IMR-90 (cell line): ENCODE measurements around the gene MAGI3. TPM values are rescaled to one million over a fixed set of nuclear protein-coding genes. Genes with fewer than 3 reads are reported as not detected.

Experiments used
- ATAC-seq: fragments of 200-7000 bp; cut with Tn5 transposase; 2 replicates; pipeline ENCODE4 v1.9.1; 2020; ENCODE audit warnings: low read depth, mild to moderate bottlenecking, moderate library complexity
- BruUV-seq: library from RNA; stranded (reverse); fragments of 400-500 nt; replicated peaks from 2 replicates; lab custom pipeline; 2021; lab: Mats Ljungman, UMichigan
- CTCF ChIA-PET: fragments of 300-600 bp; formaldehyde crosslinking; extraction: SDS; loops from one replicate; lab custom pipeline; 2021; ENCODE audit warnings: antibody characterized with exemption; lab: Yijun Ruan, JAX
- POLR2A ChIA-PET: fragments of 300-600 bp; sonication (Branson Sonifier 250); formaldehyde crosslinking; loops from one replicate; lab custom pipeline; 2022; ENCODE audit warnings: antibody characterized with exemption; ENCODE audit not compliant: unreplicated experiment; lab: Charles Lee
- DNase-seq: peaks from one replicate; pipeline ENCODE4 v3.0.0; 2013
- H2AFZ ChIP-seq: replicated peaks from 2 replicates; pipeline ENCODE3; 2013; ENCODE audit warnings: low read length, mild to moderate bottlenecking; ENCODE audit not compliant: poor library complexity
- H2AK5ac ChIP-seq: 2 replicates; pipeline ENCODE4 v1.6.1; 2013; ENCODE audit warnings: low read depth, low read length, inconsistent platforms
- H2AK9ac ChIP-seq: replicated peaks from 2 replicates; pipeline ENCODE3; 2013; ENCODE audit warnings: mild to moderate bottlenecking, low read depth, low read length, moderate library complexity; ENCODE audit not compliant: poor library complexity
- H2BK120ac ChIP-seq: 2 replicates; pipeline ENCODE4 v1.6.1; 2013; ENCODE audit warnings: low read depth, low read length, inconsistent platforms
- H2BK15ac ChIP-seq: 3 replicates; pipeline ENCODE4 v1.6.1; 2013; ENCODE audit warnings: low read depth, low read length, inconsistent platforms
- H2BK20ac ChIP-seq: 2 replicates; pipeline ENCODE4 v1.6.1; 2013; ENCODE audit warnings: low read depth, mild to moderate bottlenecking, inconsistent platforms, low read length, moderate library complexity
- H2BK5ac ChIP-seq: 2 replicates; pipeline ENCODE4 v1.6.1; 2013; ENCODE audit warnings: mild to moderate bottlenecking, low read depth, low read length, inconsistent platforms; ENCODE audit not compliant: poor library complexity, severe bottlenecking
- H3K14ac ChIP-seq: replicated peaks from 2 replicates; pipeline ENCODE4 v1.6.1; 2013; ENCODE audit warnings: low read depth, low read length, inconsistent platforms
- H3K18ac ChIP-seq: 2 replicates; pipeline ENCODE4 v1.6.1; 2013; ENCODE audit warnings: low read depth, low read length, control low read depth
- H3K23ac ChIP-seq: 2 replicates; pipeline ENCODE4 v1.6.1; 2013; ENCODE audit warnings: low read depth, low read length, inconsistent platforms
- H3K27ac ChIP-seq: 2 replicates; pipeline ENCODE4 v1.5.1; 2013; ENCODE audit warnings: mild to moderate bottlenecking, control low read depth, low read length; ENCODE audit not compliant: insufficient read depth
- H3K27me3 ChIP-seq: 2 replicates; pipeline ENCODE4 v1.6.1; 2013; ENCODE audit warnings: low read length; ENCODE audit not compliant: control insufficient read depth, insufficient read depth
- H3K36me3 ChIP-seq: 2 replicates; pipeline ENCODE4 v1.6.1; 2013; ENCODE audit warnings: low read length, mixed read lengths; ENCODE audit not compliant: control insufficient read depth, insufficient read depth
- H3K4ac ChIP-seq: 2 replicates; pipeline ENCODE4 v1.6.1; 2013; ENCODE audit warnings: low read depth, low read length, inconsistent platforms
- H3K4me1 ChIP-seq: 2 replicates; pipeline ENCODE4 v1.6.1; 2013; ENCODE audit warnings: low read length, mixed read lengths; ENCODE audit not compliant: control insufficient read depth, insufficient read depth
- H3K4me2 ChIP-seq: 2 replicates; pipeline ENCODE4 v1.6.1; 2013; ENCODE audit warnings: low read depth, mild to moderate bottlenecking, control low read depth, low read length, moderate library complexity
- H3K4me3 ChIP-seq: 2 replicates; pipeline ENCODE4 v1.5.1; 2013; ENCODE audit warnings: low read depth, mild to moderate bottlenecking, control low read depth, low read length, moderate library complexity; ENCODE audit not compliant: insufficient read depth
- H3K56ac ChIP-seq: 2 replicates; pipeline ENCODE4 v1.6.1; 2013; ENCODE audit warnings: low read length, inconsistent platforms; ENCODE audit not compliant: insufficient read depth; ENCODE audit errors: extremely low read depth
- H3K79me1 ChIP-seq, 2 experiments: 2 replicates each; pipeline ENCODE4 v1.6.1; 2013; ENCODE audit warnings: low read length in 2 of 2, inconsistent platforms in 1 of 2, low read depth in 1 of 2
- H3K9ac ChIP-seq: 2 replicates; pipeline ENCODE4 v1.6.1; 2013; ENCODE audit warnings: low read depth, low read length, control low read depth
- H3K9me1 ChIP-seq: 2 replicates; pipeline ENCODE4 v1.6.1; 2013; ENCODE audit warnings: low read length, inconsistent platforms; ENCODE audit not compliant: insufficient read depth
- H3K9me3 ChIP-seq: 2 replicates; pipeline ENCODE4 v1.6.1; 2013; ENCODE audit warnings: low read length; ENCODE audit not compliant: control insufficient read depth, insufficient read depth
- H4K20me1 ChIP-seq: 2 replicates; pipeline ENCODE4 v1.6.1; 2013; ENCODE audit warnings: low read length, inconsistent platforms; ENCODE audit not compliant: insufficient read depth
- H4K5ac ChIP-seq: 2 replicates; pipeline ENCODE4 v1.6.1; 2013; ENCODE audit warnings: mild to moderate bottlenecking, low read depth, low read length, control low read depth
- H4K8ac ChIP-seq, 2 experiments: 2 replicates each; pipeline ENCODE4 v1.6.1; 2013; ENCODE audit warnings: low read depth in 2 of 2, low read length in 2 of 2, control low read depth in 1 of 2, inconsistent platforms in 1 of 2
- H4K91ac ChIP-seq: 2 replicates; pipeline ENCODE4 v1.6.1; 2013; ENCODE audit warnings: low read depth, low read length, inconsistent platforms; ENCODE audit not compliant: insufficient read depth
- BHLHE40 ChIP-seq: fragments of 150-350 bp; IDR thresholded peaks from 2 replicates; pipeline ENCODE4 v1.6.1; 2016; ENCODE audit warnings: mild to moderate bottlenecking, low read depth, low read length
- CEBPB ChIP-seq: IDR thresholded peaks from 2 replicates; pipeline ENCODE4 v1.6.1; 2012; ENCODE audit warnings: low read depth, low read length, improper control_type of control experiment
- CHD1 ChIP-seq: IDR thresholded peaks from 2 replicates; pipeline ENCODE4 v1.6.1; 2012; ENCODE audit warnings: low read depth, low read length, improper control_type of control experiment
- CTCF ChIP-seq: conservative IDR thresholded peaks from 2 replicates; pipeline ENCODE4 v1.5.1; 2012; ENCODE audit warnings: mild to moderate bottlenecking, low read depth, low read length, improper control_type of control experiment
- ELK1 ChIP-seq: fragments of 150-350 bp; IDR thresholded peaks from 2 replicates; pipeline ENCODE4 v1.6.1; 2016; ENCODE audit warnings: low read depth, mild to moderate bottlenecking, low read length, moderate library complexity, borderline replicate concordance
- FOS ChIP-seq: fragments of 150-350 bp; IDR thresholded peaks from 2 replicates; pipeline ENCODE4 v1.6.1; 2016; ENCODE audit warnings: low read depth, low read length
- MAFK ChIP-seq: IDR thresholded peaks from 2 replicates; pipeline ENCODE4 v1.6.1; 2012; ENCODE audit warnings: low read depth, low read length, improper control_type of control experiment
- MAZ ChIP-seq: IDR thresholded peaks from 2 replicates; pipeline ENCODE4 v1.6.1; 2012; ENCODE audit warnings: low read depth, mild to moderate bottlenecking, low read length, improper control_type of control experiment, moderate library complexity, borderline replicate concordance
- MXI1 ChIP-seq: IDR thresholded peaks from 2 replicates; pipeline ENCODE4 v1.6.1; 2012; ENCODE audit warnings: low read depth, mild to moderate bottlenecking, low read length, moderate library complexity, borderline replicate concordance
- NFE2L2 ChIP-seq: fragments of 150-350 bp; IDR thresholded peaks from 2 replicates; pipeline ENCODE4 v1.6.1; 2016; ENCODE audit warnings: low read depth, mild to moderate bottlenecking, low read length
- POLR2A ChIP-seq: IDR thresholded peaks from 2 replicates; pipeline ENCODE4 v1.6.1; 2012; ENCODE audit warnings: mild to moderate bottlenecking, low read depth, low read length
- RAD21 ChIP-seq: IDR thresholded peaks from 2 replicates; pipeline ENCODE4 v1.6.1; 2012; ENCODE audit warnings: low read length, improper control_type of control experiment
- RCOR1 ChIP-seq: IDR thresholded peaks from 2 replicates; pipeline ENCODE4 v1.6.1; 2012; ENCODE audit warnings: mild to moderate bottlenecking, low read length, improper control_type of control experiment; ENCODE audit not compliant: insufficient replicate concordance
- RFX5 ChIP-seq: IDR thresholded peaks from 2 replicates; pipeline ENCODE4 v1.8.0; 2012; ENCODE audit warnings: low read depth, mild to moderate bottlenecking, low read length, moderate library complexity
- SMC3 ChIP-seq: fragments of 150-350 bp; IDR thresholded peaks from 2 replicates; pipeline ENCODE4 v1.6.1; 2016; ENCODE audit warnings: low read depth, mild to moderate bottlenecking, antibody characterized with exemption, low read length, moderate library complexity
- USF2 ChIP-seq: fragments of 150-350 bp; IDR thresholded peaks from 2 replicates; pipeline ENCODE4 v1.6.1; 2017; ENCODE audit warnings: mild to moderate bottlenecking, antibody characterized with exemption, low read length, low read depth
- WGBS, 2 experiments: methylation state at CpG; one replicate each; pipeline versions ENCODE4 v1.1.5 to v1.1.7; 2013; ENCODE audit warnings: missing lambda C conversion rate in 2 of 2; ENCODE audit not compliant: insufficient read length in 1 of 2; ENCODE audit errors: extremely low coverage in 2 of 2; 5-methylcytosine and 5-hydroxymethylcytosine counted together
- dilution Hi-C: fragments of 300-500 bp; cut with HindIII; formaldehyde crosslinking; loops from one replicate; pipeline ENCODE4 v1.14.3; 2018; ENCODE audit warnings: low sequenced_read_pairs; ENCODE audit not compliant: unreplicated experiment
- in situ Hi-C: fragments of 300-500 bp; cut with MboI; formaldehyde crosslinking; loops from 3 replicates; pipeline ENCODE4 v1.14.3; 2019; ENCODE audit warnings: low sequenced_read_pairs, inconsistent platforms, mixed read lengths
- intact Hi-C: fragments of 100-400 bp; cut with micrococcal nuclease; formaldehyde crosslinking; loops from 2 replicates; pipeline ENCODE4 v1.10.0; 2022
- polyA plus RNA-seq, 3 experiments: library from polyadenylated mRNA; depleted of rRNA; stranded (reverse); fragments of >200 nt; gene quantifications; 2 replicates each; pipeline ENCODE4 v1.2.3, GENCODE V29; 2012; ENCODE audit warnings: low replicate concordance in 1 of 3
- total RNA-seq: library from RNA; depleted of rRNA; stranded (reverse); fragments of >200 nt; gene quantifications from 2 replicates; pipeline ENCODE4 v1.2.3, GENCODE V29; 2012

The MAGI3 gene
- total and polyA plus RNA-seq, 2 of the 4 experiments (the other 2 are of a cell fraction) = 2.5 to 8.8 TPM

- no peaks in the 10 kb centered on the region for H3K9me1 ChIP-seq
- no peak overlapping the region for H3K23ac ChIP-seq
- H3K14ac ChIP-seq = no peak overlapping the region
- no peak overlapping the region for H2BK120ac ChIP-seq
- TF ChIP-seq CTCF (no peak), CEBPB (no peak), FOS (no peak), USF2 (no peak), RAD21 (no peak), MAFK (no peak), RCOR1 (no peak), MXI1 (no peak), ELK1 (no peak), MAZ (no peak), POLR2A (no peak), NFE2L2 (no peak), RFX5 (no peak), SMC3 (no peak), BHLHE40 (no peak), CHD1 (no peak)
- no peaks in the 10 kb centered on the region for H4K20me1 ChIP-seq
- no peaks in the 10 kb centered on the region for H3K27me3 ChIP-seq
- no peak overlapping the region for H2BK15ac ChIP-seq
- ChIA-PET POLR2A (no interaction called here), CTCF (no interaction called here)
- no peak overlapping the region for H2AK5ac ChIP-seq
- H3K79me1 ChIP-seq = no peaks in the 10 kb centered on the region
- no peak overlapping the region for H3K4ac ChIP-seq
- dilution Hi-C loops (no loop called here), in situ Hi-C loops (no loop called here), intact Hi-C loops (no loop called here)
- ATAC-seq = no peak
- no TSS peak for BruUV-seq
- H3K18ac ChIP-seq = no peak overlapping the region
- no peaks in the 10 kb centered on the region for H3K4me1 ChIP-seq
- H2BK5ac ChIP-seq = no peak overlapping the region
- H3K9ac ChIP-seq = no peak overlapping the region
- no peaks in the 10 kb centered on the region for H3K9me3 ChIP-seq
- WGBS, 2 experiments = 100% methylated on average over 1 of the region's 2 CpGs; no CpG with 5 or more reads in 1 of the 2 experiments
- no peak overlapping the region for H4K5ac ChIP-seq
- DNase-seq = no peak
- H3K27ac ChIP-seq = no peak overlapping the region
- no peak overlapping the region for H4K8ac ChIP-seq
- H3K4me2 ChIP-seq = no peak overlapping the region
- H4K91ac ChIP-seq = no peak overlapping the region
- H3K36me3 ChIP-seq = no peaks in the 10 kb centered on the region
- no peak overlapping the region for H2BK20ac ChIP-seq
- no peak overlapping the region for H3K4me3 ChIP-seq
- H3K56ac ChIP-seq = no peak overlapping the region
- no peak overlapping the region for H2AK9ac ChIP-seq
- no peak overlapping the region for H2AFZ ChIP-seq
These were observed 275.8 kb downstream of the MAGI3 start for GRCh38 chr1:113666126-113666525.
